HG02759 (cell line): ENCODE measurements around the gene UBE2L5.

Experiments used
- ATAC-seq: cut with Tn5 transposase; IDR thresholded peaks from one replicate; pipeline ENCODE4 v1.9.1; 2021; ENCODE audit warnings: mild to moderate bottlenecking, moderate library complexity; ENCODE audit not compliant: unreplicated experiment

Gene UBE2L5

GRCh38 chr13:30404207-30404606 lies 18.1 kb upstream of the UBE2L5 start:
- ATAC-seq, result no peak

- ATAC-seq, result no peak
Observed at GRCh38 chr13:30406779-30407416, 15.4 kb upstream of the UBE2L5 start.

GRCh38 chr13:30408319-30409101 lies 13.8 kb upstream of the UBE2L5 start:
- ATAC-seq, result peak; percentile 96

GRCh38 chr13:30409886-30410704 lies 12.2 kb upstream of the UBE2L5 start:
- ATAC-seq, result no peak

DNA sequence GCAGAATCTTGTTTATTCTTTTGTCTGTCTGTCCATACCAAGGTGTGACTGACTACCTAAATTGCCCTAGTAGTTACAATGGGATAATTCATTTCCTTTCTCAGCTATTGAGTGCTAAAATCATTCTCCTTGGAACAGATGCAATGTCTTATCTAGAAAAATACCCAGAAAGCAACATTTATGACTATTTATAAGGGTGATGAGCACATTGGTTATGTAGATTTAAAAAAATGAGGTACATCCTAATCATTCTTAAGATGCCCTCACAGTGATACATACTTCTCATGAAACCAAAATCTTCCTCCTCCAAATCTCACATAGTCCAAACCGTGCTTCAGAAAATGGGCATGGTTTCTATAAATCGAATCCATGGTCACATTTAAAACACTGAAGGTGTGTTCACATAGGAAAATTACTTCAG lies 11.6 kb upstream of the UBE2L5 start:
- ATAC-seq, result no peak

DNA sequence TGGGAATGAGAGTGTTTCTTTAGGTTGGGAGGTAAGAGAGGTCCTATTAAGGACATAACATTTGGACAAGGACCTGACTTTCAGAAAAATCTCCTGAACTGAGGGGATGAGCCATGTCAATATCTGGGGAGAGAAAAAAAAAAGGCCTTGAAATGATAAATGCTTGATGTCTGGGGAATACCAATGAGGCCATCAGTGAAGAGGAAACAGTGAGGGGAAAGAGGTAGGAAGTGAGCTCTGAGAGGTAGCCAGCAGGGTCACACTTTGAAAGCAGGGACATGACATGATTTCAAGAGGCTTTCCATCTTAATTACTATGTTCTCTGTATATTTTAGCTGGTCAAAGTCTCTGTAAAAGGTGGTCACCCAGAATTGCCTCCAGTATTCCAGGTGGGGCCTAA lies 9.9 kb upstream of the UBE2L5 start:
- ATAC-seq, result no peak

GRCh38 chr13:30413842-30414241 lies 8.5 kb upstream of the UBE2L5 start:
- ATAC-seq, result no peak

DNA sequence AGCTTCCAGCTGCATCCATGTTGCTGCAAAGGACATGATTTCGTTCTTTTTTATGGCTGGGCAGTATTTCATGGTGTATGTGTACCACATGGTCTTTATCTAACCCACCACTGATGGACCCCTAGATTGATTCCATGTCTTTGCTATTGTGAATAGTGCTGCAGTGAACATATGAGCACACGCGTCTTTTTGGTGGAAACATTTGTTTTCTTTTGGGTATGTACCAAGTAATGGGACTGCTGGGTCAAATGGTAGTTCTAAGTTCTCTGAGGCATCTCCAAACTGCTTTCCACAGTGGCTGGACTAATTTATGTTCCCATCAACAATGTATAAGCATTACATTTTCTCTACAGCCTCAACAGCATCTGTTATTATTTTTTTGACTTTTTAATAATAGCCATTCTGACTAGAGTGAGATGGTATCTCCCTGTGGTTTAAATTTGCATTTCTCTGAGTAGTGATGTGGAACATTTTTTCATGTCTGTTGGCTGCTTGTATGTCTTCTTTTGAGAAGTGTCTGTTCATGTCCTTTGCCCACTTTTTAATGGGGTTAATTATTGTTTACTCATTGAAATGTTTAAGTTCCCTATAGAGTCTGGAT lies 6.8 kb upstream of the UBE2L5 start:
- peak; percentile 85 for ATAC-seq

DNA sequence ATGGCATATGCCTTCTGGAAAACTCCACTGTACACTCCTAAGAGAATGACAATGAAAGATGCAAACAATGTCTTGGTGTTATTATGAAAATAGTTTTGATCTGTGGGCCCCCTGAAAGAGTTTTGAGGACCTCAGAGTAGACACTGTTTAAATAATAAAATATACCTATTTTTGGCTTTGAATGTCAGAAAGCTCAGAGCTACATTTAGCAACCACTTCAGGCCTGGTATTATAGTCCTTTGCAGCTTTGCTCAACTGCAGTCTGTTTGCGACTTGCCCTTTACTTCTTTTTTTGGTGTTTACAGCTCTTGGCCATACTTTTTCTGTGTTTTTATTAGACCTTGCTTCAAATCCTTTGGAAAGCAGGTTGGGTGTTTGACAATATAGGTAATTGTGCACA lies 5.8 kb upstream of the UBE2L5 start:
- ATAC-seq, result no peak

DNA sequence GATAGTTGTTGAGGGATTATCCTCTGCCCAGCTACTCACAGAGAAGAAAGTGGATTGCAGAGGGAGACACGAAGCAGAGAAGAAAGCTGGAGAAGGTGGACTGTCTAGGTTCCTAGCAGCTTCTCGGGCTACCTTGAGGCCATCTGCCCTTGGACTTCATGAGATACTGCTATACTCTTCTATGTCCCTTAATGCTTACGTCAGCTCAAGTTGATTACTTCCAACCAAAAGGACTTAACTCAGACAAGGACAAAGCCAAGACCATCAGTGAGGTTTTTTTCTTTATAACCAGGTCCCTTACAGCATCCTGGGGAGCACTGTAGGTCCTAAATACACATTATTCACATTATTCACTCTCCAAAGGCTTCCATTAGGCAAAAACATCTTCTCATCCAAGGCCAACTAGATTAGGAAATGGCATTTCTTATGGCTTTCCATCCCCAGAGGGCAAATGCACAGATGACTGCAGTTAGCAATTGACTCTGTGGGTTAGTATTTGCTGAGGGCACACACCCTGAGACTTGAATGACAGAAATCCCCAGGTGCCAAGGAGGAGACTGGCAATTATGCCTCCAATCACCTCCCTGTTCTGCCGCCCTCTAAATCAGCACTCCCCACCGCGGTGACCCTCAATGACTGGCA lies 4.1 kb upstream of the UBE2L5 start:
- ATAC-seq, result no peak

GRCh38 chr13:30418717-30419459 lies 3.4 kb upstream of the UBE2L5 start:
- ATAC-seq, result no peak

- ATAC-seq, result peak; percentile 57
Observed at GRCh38 chr13:30421093-30422053, 920 bp upstream of the UBE2L5 start.

DNA sequence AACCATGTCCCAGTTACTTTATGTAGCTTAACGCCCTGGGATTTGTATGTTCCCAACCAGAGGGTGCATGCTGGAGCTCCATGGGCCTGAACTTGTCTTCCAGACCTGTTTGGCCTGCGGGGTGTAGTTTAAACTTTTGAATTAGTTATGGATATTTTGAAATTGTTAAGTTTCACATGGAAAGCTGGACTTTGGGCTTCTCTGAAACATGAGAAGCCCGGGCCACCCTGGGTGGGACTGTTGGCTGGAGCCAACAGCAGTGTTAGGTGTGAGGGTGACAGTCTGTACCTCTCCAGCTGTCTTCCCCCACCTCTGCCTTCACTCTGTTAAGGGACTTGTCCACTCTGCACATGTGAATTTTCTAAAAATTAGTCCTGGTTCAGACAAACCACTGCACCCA lies 1.6 kb downstream of the UBE2L5 start:
- no peak for ATAC-seq

DNA sequence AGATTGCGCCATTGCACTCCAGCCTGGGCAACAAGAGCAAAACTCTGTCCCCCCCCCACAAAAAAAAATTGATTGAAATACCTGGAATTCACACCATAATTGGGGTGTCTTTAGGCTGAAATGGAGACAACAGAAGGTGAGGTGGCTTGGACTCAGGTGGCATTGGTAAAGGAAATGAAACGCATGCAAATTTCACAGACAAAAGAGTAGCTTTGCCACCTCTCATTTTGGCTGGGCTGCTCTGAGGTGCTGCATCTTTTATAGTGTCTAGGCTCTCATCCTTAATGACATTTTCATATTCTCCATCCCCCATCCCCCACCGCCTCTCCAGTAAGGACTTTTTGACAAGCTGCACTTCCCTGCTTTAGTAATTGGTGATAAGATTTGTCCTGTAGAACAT lies 6.9 kb downstream of the UBE2L5 start:
- ATAC-seq, result no peak

GRCh38 chr13:30429721-30430694 lies 7.7 kb downstream of the UBE2L5 start:
- ATAC-seq, result peak; percentile 68

DNA sequence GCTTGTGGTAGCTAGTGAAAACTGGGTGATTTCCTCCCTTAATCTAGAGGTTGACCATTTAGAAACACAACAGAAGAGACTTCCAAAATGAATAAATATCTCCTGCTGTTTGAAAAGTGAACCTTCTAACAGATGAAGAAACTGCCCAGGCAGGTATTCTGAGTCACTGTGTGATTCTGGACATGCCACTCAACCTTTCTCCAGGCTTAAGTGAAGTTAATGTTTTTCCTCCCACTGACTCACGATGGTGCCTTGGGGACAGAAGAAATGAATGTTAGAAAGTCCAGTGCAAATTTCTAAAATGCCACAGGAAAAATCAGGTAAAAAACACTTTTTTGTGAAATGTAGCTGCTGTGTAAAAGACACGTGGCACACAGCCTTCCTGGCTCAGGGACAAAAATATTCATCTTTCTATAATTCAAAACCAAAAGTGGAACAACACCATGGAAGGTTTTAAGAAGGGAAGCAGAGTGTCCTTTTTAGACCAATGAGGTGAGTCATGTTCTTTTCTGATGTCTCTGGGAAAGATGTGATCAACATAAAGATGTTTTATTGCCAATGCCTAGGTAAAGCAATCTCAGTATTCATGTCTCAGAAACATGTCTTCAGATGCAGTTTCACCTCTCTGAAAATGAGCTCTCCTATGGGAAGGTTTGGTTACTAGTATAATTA lies 9.1 kb downstream of the UBE2L5 start:
- ATAC-seq, result no peak

DNA sequence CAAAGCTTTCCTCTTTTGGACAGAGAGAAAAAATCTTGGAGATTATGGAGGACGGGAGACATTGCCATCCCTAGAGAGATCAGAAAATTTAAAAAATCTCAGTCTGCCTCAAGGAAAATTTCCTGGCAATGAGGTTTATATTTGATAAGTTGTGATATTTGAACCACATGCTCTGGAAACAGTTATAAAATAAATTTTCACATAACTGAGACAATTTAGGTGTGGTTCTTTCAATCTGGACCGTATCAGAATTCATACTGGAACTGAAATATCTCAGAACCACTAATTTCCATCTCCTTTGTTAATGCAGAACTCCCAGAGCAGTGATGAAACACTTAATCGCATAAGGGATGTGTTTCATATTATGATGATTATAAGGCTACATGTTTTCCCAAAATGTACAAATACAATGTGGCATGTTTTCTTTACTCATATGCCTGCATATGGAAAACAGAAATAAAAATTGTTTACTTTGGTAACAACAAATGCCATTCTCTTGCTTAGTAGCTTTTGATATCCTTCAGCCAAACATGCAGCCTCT lies 13.7 kb downstream of the UBE2L5 start:
- no peak for ATAC-seq
